GM19467 (cell line): ENCODE measurements around the gene TRABD2A.

Source experiments
- ATAC-seq: cut with Tn5 transposase; IDR thresholded peaks from one replicate; pipeline ENCODE4 v1.9.1; 2021; ENCODE audit warnings: mild to moderate bottlenecking, moderate library complexity; ENCODE audit not compliant: unreplicated experiment

Gene TRABD2A

GRCh38 chr2:84905181-84906107 lies 24.6 kb upstream of the TRABD2A start, which contains the start of gene TMSB10:
Gene TMSB10, plus strand, starts transcription at chr2:84905656.
- ATAC-seq: peak; percentile 67

DNA sequence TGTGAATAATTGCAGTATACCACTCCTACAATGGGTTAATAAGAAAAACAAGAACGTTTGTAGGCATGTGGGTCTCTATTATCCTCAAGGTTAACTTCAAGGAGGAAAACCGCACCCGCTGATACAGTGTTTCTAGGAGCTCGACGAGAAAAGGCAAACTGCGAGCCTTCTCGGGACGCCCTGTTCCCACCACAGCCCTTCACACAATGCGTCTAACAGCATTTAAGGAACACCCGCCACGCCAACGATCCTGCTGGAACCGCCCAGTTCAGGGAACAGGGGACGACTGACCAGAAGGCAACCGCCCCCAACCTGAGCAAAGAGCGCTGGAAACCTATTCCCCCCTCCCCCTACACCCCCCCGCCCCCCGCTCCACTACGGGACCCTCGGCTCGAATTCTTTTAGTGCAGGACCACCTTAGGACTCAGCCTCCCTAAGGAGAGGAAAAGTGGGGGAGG lies 23.9 kb upstream of the TRABD2A start:
- no peak for ATAC-seq

DNA sequence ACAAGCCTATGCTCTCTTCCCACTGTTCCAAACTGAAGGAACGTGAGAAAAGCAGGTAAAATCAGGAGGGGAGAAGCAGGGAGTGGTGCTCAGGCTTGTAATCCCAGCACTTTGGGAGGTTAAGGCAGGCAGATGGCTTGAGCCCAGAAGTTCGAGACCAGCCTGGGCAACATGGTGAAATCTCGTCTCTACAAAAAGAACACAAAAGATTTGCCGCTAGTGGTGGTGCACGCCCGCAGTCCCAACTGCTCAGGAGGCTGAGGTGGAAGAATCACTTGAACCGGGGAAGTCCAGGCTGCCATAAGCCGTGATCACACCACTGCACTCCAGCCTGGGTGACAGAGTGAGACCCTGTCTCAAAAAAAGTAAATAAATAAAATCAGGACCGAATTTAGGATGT lies 23.3 kb upstream of the TRABD2A start:
- no peak for ATAC-seq

- ATAC-seq: no peak
Measured at GRCh38 chr2:84902526-84902925, 21.6 kb upstream of the TRABD2A start.

GRCh38 chr2:84901593-84902120 lies 20.8 kb upstream of the TRABD2A start:
- ATAC-seq: no peak

GRCh38 chr2:84900971-84901370 lies 20.1 kb upstream of the TRABD2A start:
- no peak for ATAC-seq

GRCh38 chr2:84899304-84900204 lies 18.7 kb upstream of the TRABD2A start:
- no peak for ATAC-seq

GRCh38 chr2:84897773-84898172 lies 16.9 kb upstream of the TRABD2A start:
- ATAC-seq: no peak

- ATAC-seq: no peak
Measured at GRCh38 chr2:84896567-84896966, 15.7 kb upstream of the TRABD2A start.

- ATAC-seq: no peak
Measured at GRCh38 chr2:84894758-84895520, 14.1 kb upstream of the TRABD2A start.

- ATAC-seq: no peak
Measured at GRCh38 chr2:84894131-84894586, 13.3 kb upstream of the TRABD2A start.

GRCh38 chr2:84891355-84892010 lies 10.6 kb upstream of the TRABD2A start:
- no peak for ATAC-seq

- no peak for ATAC-seq
Measured at GRCh38 chr2:84889332-84889731, 8.4 kb upstream of the TRABD2A start.

DNA sequence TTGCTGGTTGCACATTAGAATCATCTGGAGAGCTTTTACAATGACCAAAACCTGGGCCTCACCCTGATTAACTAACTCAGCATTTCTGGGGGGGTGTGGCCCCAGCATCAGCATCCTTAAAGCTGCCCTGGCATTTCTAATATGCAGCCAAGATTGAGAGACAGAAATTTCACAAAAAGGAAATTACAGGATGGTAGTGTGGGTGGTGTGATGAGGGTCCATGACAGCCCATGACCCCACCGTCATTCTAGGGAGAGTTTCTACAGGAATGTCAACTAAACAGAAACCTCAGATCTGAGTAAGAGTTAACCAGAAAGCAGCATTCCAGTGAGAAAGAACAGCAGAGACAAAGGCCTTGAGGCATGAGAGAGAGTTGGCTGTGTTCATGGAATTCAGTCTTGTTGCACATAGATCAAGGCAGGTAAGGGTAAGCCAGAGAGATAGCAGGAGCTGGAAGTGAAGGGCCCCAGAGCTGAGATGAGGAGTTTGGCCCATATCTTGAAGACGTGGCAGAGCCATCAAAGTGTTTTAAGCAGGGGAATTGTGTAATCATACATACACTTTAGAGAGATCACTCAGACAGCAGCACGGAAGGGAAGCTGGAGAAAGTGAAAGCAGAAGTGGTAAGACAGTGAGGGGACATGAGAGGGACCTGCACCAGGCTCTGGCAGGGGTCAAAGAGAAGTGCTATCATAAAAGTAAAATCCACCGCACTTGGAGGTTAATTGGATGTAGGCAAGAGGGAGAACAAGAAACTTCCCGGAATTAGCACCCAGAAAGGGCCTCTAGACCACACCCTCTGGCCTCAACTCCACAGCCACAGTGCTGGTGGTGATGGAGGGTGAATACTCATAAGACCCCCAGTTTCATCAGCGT lies 7.8 kb upstream of the TRABD2A start:
- peak; percentile 98 for ATAC-seq

DNA sequence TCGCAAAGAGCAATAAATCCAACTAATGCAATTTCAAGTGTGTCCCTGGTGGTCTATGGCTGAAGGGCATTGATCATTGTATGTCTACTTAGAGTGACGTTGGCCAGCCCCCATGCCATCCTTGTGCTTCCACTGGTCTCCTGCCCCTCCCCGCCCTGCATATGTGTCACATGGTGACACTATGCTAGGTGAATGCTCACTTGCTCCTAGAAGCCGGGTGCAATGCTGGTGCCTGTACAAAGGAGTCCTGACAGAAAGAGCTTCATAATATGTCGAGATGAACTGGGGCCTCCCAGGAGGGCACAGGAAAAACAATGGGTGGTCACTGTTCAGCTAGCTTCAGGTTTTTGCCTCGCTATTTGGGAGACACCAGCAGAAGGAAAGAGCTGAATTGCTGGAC lies 5.9 kb upstream of the TRABD2A start:
- ATAC-seq: no peak

DNA sequence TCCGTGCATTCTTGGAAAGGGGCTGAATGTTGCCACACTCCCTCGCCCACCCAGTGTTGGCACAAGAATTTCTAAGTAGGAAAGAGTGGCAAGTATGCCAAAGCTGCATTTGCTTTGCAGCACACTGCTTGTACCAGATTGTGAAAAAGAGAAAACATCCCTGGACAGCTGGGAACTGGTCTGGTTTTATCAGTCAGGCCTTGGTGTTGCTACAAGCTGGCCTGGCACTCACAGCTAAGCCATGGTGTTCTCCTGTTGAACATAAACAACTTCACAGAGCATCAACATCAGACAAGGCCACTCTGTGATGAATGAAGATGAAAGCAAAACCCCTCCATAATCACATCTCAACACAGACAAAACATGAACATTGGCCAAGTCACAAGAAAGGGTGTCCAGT lies 4.2 kb upstream of the TRABD2A start:
- no peak for ATAC-seq

- ATAC-seq: no peak
Measured at GRCh38 chr2:84884449-84884848, 3.6 kb upstream of the TRABD2A start.

- no peak for ATAC-seq
Measured at GRCh38 chr2:84882775-84883550, 2.1 kb upstream of the TRABD2A start.
